ENCODE data around the gene MBNL1. TPM values are rescaled to one million over a fixed set of nuclear protein-coding genes. Genes with fewer than 3 reads are reported as not detected.

MBNL1 gene
- total and polyA plus RNA-seq, 4 donors, result 17.1 to 110 (median 62.3) TPM

GRCh38 chr3:152305075-152305474 is 36.3 kb downstream of the MBNL1 start:
- DNase-seq (ENCODE audit: low spot score), result no peak
- WGBS, result 57% methylated on average over 2 of the region's 2 CpGs
- Histone ChIP-seq H3K27me3 (ENCODE audit: control insufficient read depth in 4 of 4, insufficient read depth in 4 of 4, low read length in 3 of 4) (no peaks in the 10 kb centered on the region), H3K4me3 (ENCODE audit: low read depth in 1 of 3, low read length in 3 of 3) (no peak overlapping the region), H3K27ac (ENCODE audit: low read depth in 1 of 2, low read length in 2 of 2) (peak overlapping the region in 1 of 2 donors; percentile 40), H3K4me1 (ENCODE audit: control insufficient read depth in 4 of 4, insufficient read depth in 4 of 4, low read length in 3 of 4) (peaks cover 7 to 34% (median 22%) of the 10 kb centered on the region in 4 donors), H3K9ac (ENCODE audit: low read depth in 1 of 2, low read length in 2 of 2) (no peak overlapping the region), H3K36me3 (ENCODE audit: control insufficient read depth in 4 of 4, insufficient read depth in 3 of 4, low read depth in 1 of 4, low read length in 3 of 4) (peaks cover 0 to 4% (median 0%) of the 10 kb centered on the region in 4 donors), H3K9me3 (ENCODE audit: control insufficient read depth in 4 of 4, low read length in 3 of 4) (no peaks in the 10 kb centered on the region)
- no peak for TF ChIP-seq FOXA2 (IDR thresholded peaks at IDR 0.05)
- no peak for TF ChIP-seq MAX (IDR thresholded peaks at IDR 0.05)
- no peak for TF ChIP-seq ATF3 (IDR thresholded peaks at IDR 0.05)
- TF ChIP-seq HNF4A (conservative IDR thresholded peaks at IDR 0.05), result no peak

GRCh38 chr3:152307829-152308474 is 39.2 kb downstream of the MBNL1 start:
- no peak for DNase-seq (ENCODE audit: low spot score)
- H3K9me3 ChIP-seq (ENCODE audit: control insufficient read depth in 4 of 4, low read length in 3 of 4), result no peaks in the 10 kb centered on the region
- H3K27me3 ChIP-seq (ENCODE audit: control insufficient read depth in 4 of 4, insufficient read depth in 4 of 4, low read length in 3 of 4), result no peaks in the 10 kb centered on the region
- H3K27ac ChIP-seq (ENCODE audit: low read depth in 1 of 2, low read length in 2 of 2), result peak overlapping the region; percentile 8 to 62
- peaks cover 0 to 4% (median 0%) of the 10 kb centered on the region in 4 donors for H3K36me3 ChIP-seq (ENCODE audit: control insufficient read depth in 4 of 4, insufficient read depth in 3 of 4, low read depth in 1 of 4, low read length in 3 of 4)
- 24% methylated on average over 1 of the region's 1 CpG for WGBS
- no peak overlapping the region for H3K4me3 ChIP-seq (ENCODE audit: low read depth in 1 of 3, low read length in 3 of 3)
- peaks cover 5 to 34% (median 22%) of the 10 kb centered on the region in 4 donors for H3K4me1 ChIP-seq (ENCODE audit: control insufficient read depth in 4 of 4, insufficient read depth in 4 of 4, low read length in 3 of 4)
- TF ChIP-seq JUND (IDR thresholded peaks at IDR 0.05) (no peak), GABPA (IDR thresholded peaks at IDR 0.05 in 1 of 2, conservative IDR thresholded peaks at IDR 0.05 in 1 of 2) (no peak), TAF1 (conservative IDR thresholded peaks at IDR 0.05) (no peak), SP1 (IDR thresholded peaks at IDR 0.05) (no peak), REST (IDR thresholded peaks at IDR 0.05) (no peak), MAX (IDR thresholded peaks at IDR 0.05) (no peak), HNF4G (IDR thresholded peaks at IDR 0.05) (no peak), EGR1 (IDR thresholded peaks at IDR 0.05; ENCODE audit: low read depth in 2 of 2) (no peak), RAD21 (IDR thresholded peaks at IDR 0.05) (no peak), HNF4A (conservative IDR thresholded peaks at IDR 0.05) (no peak), RXRA (IDR thresholded peaks at IDR 0.05) (no peak), NR2F2 (IDR thresholded peaks at IDR 0.05) (no peak), FOXA1 (IDR thresholded peaks at IDR 0.05) (no peak), CTCF (IDR thresholded peaks at IDR 0.05; ENCODE audit: low read depth, low read length, missing input control) (no peak)
- H3K9ac ChIP-seq (ENCODE audit: low read depth in 1 of 2, low read length in 2 of 2), result no peak overlapping the region

Measured in liver (tissue), 9 donors.